D721Med (cell line): ENCODE results near the gene BORCS8.

Source experiments
- DNase-seq: peaks from one replicate; pipeline ENCODE4 v3.0.0; 2011; ENCODE audit warnings: low spot score; ENCODE audit not compliant: insufficient read length
- FAIRE-seq: peaks from 2 replicates; lab custom pipeline; 2011; peaks lifted over from hg19 to GRCh38; lab: Jason Lieb, UNC
- CTCF ChIP-seq: IDR thresholded peaks from 2 replicates; pipeline ENCODE4 v1.5.1; 2012; ENCODE audit warnings: mild to moderate bottlenecking, control low read depth; ENCODE audit not compliant: insufficient read depth; ENCODE audit errors: missing control alignments

BORCS8 gene

DNA sequence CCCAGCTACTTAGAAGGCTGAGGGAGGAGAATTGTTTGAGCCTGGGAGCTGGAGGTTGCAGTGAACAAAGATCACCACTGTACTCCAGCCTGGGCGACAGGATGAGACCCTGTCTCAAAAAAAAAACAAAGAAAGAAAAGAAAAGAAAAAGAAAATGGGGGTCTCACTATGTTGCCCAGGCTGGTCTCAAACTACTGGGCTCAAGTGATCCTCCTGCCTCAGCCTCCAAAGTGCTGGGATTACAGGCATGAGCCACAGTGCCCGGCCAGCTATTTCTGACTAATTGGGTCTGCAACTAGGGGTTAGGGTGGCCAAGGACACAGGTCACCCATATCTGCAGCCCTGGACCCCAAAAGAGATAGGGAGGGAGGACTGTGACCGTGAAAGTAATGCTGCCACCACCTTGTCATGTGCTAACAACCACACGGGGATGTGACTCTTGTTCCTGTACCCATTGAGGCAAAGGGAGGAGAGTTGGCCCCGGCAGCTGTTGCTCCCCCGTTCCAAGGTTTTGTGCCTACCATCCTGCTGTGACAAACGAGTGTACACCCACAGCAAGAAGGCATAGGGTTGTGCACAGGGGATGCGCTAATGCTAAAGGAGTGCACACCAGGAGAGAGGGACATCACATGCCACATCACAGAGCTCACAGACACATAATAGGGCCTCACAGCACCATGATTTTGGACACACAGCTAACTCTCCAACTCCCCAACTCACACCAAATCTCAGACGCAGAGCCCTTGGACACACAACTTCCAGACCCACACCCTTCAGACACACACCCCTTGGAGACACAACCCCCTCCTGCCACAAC is 22.5 kb downstream of the BORCS8 start:
- FAIRE-seq (no peak), DNase-seq (no peak)
- TF ChIP-seq CTCF, result no peak

DNA sequence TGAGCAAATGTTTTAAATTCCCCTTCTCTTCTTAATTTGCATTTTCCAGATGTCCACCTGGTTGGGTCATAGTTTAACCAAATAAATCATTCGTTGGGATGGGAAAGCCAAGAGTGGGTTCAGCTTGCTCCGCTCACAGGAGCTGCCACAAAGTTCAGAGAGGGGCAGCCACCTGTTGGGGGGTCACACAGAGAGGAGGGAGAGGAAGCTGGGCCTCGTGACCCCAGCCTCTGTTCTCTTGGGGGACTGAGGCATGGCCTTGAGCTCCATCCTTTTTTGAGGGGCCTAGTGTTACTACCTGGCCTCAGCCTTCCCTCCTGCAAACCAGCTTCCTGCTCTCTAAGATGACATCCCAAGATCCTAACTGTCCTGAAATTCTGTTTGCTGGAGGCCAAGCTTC is 24.3 kb downstream of the BORCS8 start:
- TF ChIP-seq CTCF, result no peak
- FAIRE-seq, result no peak

DNA sequence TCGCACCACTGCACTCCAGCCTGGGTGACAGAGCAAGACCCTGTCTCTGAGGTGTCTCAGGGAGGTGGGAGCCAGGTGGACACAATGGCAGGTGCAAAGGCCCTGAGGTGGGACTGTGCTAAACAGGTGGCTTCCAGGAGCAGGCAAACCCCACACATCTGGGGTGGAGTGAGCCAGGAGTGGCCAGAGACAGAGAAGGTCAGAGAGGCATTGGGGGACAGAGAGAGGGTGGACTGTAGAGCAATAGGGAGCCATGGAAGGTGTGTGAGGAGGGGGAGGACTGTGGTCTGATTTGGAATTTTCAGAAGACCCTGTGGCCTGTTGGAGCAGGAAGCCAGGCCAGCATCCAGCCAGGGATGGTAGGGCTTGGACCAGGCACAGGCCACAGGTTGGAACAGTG is 26.6 kb downstream of the BORCS8 start:
- no peak for DNase-seq
- FAIRE-seq, result no peak
- TF ChIP-seq CTCF, result no peak

More for the DNA sequence above, 24.3 kb downstream of the BORCS8 start:
- DNase-seq, result no peak

GRCh38 chr19:19162495-19162894 is 29.5 kb downstream of the BORCS8 start:
- no peak for TF ChIP-seq CTCF
- FAIRE-seq (no peak), DNase-seq (no peak)

- no peak for DNase-seq
- no peak for FAIRE-seq
- TF ChIP-seq CTCF, result no peak
Measured at GRCh38 chr19:19160461-19161035, 31.4 kb downstream of the BORCS8 start.

DNA sequence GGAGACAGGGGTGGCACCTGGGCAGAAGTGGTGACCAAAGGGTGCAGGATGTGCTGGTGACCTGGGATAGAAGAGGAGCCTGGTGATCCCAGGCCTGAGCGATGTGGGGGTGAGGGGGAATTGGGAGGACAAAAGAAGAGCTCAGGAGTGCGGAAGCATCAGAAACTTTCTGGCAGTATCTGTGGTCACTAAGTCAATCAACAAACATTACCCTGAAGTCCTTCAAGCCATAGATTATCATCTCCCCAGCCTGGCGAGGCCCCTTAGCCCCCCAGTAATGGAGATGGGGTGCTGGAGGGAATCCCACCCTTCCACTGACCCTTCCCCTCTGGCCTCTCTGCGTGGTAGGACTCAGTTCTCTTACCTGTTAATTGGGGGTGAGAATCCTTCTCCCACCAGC is 32.4 kb downstream of the BORCS8 start:
- TF ChIP-seq CTCF, result no peak
- FAIRE-seq, result no peak
- DNase-seq, result no peak

DNA sequence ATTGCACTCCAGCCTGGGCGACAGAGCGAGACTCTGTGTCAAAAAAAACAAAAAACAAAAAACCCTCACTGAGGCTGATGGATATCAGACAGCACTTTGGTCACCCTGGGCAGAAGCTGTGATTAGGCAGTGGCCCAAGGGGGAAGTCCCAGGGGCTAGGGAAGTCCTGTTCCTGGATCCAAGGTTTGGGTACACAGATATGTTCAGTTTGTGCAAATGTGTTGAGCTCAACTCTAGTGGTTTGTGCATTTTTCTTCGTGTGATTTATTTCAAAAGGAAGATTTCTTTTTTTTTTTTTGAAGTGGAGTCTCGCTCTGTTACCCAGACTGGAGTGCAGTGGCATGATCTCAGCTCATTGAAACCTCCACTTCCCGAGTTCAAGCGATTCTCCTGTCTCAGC is 34.1 kb downstream of the BORCS8 start:
- no peak for TF ChIP-seq CTCF
- DNase-seq (no peak), FAIRE-seq (no peak)
